K562 (cell line): ENCODE data around the gene PSMA8. TPM values are rescaled to one million over a fixed set of nuclear protein-coding genes. Genes with fewer than 3 reads are reported as not detected.

Experiments
- ATF1 ChIP-seq, 2 experiments: fragments of 450-650 bp in 1 of 2; IDR thresholded peaks; 2 replicates each; pipeline ENCODE4 v1.6.1; 2016; ENCODE audit warnings: missing compliant biosample characterization in 1 of 2, missing genetic modification characterization in 1 of 2
- EGR1 ChIP-seq: fragments of 450-650 bp; conservative IDR thresholded peaks from 2 replicates; pipeline ENCODE4 v1.6.1; 2017; ENCODE audit warnings: mild to moderate bottlenecking
- ELF2 ChIP-seq: fragments of 250-450 bp; sonication (Bioruptor Pico); IDR thresholded peaks from 2 replicates; pipeline ENCODE4 v1.5.0; 2021; ENCODE audit warnings: mild to moderate bottlenecking
- ELK3 ChIP-seq: fragments of 450-650 bp; formaldehyde crosslinking; IDR thresholded peaks from 2 replicates; pipeline ENCODE4 v1.4.0; 2020; ENCODE audit warnings: mild to moderate bottlenecking
- FOSL1 ChIP-seq: fragments of 200-800 bp; sonication (Bioruptor generic); conservative IDR thresholded peaks from 2 replicates; pipeline ENCODE4 v1.6.1; 2016; ENCODE audit warnings: missing genetic modification characterization, missing compliant biosample characterization
- FOXK2 ChIP-seq, 2 experiments: fragments of 450-650 bp; IDR thresholded peaks in 1 of 2; conservative IDR thresholded peaks in 1 of 2; 2 replicates each; pipeline ENCODE4 v1.6.1; 2016; ENCODE audit warnings: low read depth in 2 of 2, mild to moderate bottlenecking in 1 of 2
- HLTF ChIP-seq: fragments of 450-650 bp; IDR thresholded peaks from 2 replicates; pipeline ENCODE4 v1.6.1; 2016
- HNRNPLL ChIP-seq: fragments of 200-400 bp; formaldehyde crosslinking; IDR thresholded peaks from 2 replicates; pipeline ENCODE4 v1.6.1; 2017; ENCODE audit warnings: low read length, low read depth, mild to moderate bottlenecking; ENCODE audit not compliant: poor library complexity, severe bottlenecking
- NCOR1 ChIP-seq: fragments of 450-650 bp; IDR thresholded peaks from 2 replicates; pipeline ENCODE4 v1.6.1; 2016; ENCODE audit warnings: mild to moderate bottlenecking, moderate library complexity
- RCOR1 ChIP-seq, 2 experiments: IDR thresholded peaks; 2 replicates each; pipeline ENCODE4 v1.6.1; 2012; ENCODE audit warnings: low read depth in 2 of 2, low read length in 2 of 2, borderline replicate concordance in 1 of 2, improper control_type of control experiment in 1 of 2
- SLC30A9 ChIP-seq: fragments of 250-450 bp; sonication (Bioruptor Pico); IDR thresholded peaks from 2 replicates; pipeline ENCODE4 v1.8.0; 2022; ENCODE audit warnings: mild to moderate bottlenecking, moderate library complexity
- SMARCC2 ChIP-seq: fragments of 450-650 bp; IDR thresholded peaks from 2 replicates; pipeline ENCODE4 v1.6.1; 2017; ENCODE audit warnings: antibody characterized with exemption, moderate library complexity, mild to moderate bottlenecking, low read depth
- SPI1 ChIP-seq: IDR thresholded peaks from 2 replicates; pipeline ENCODE4 v1.6.1; 2011; ENCODE audit warnings: low read depth, low read length, control low read depth, borderline replicate concordance
- TARDBP ChIP-seq: fragments of 450-650 bp; IDR thresholded peaks from 2 replicates; pipeline ENCODE4 v1.6.1; 2016
- THRA ChIP-seq: fragments of 450-650 bp; IDR thresholded peaks from 2 replicates; pipeline ENCODE4 v1.6.1; 2017; ENCODE audit warnings: mild to moderate bottlenecking, moderate library complexity
- TSHZ1 ChIP-seq: fragments of 250-450 bp; sonication (Bioruptor Pico); IDR thresholded peaks from 2 replicates; pipeline ENCODE4 v1.4.0; 2020; ENCODE audit warnings: mild to moderate bottlenecking, moderate library complexity
- ZKSCAN8 ChIP-seq: fragments of 200-800 bp; sonication (Bioruptor generic); IDR thresholded peaks from 2 replicates; pipeline ENCODE4 v1.6.1; 2016; ENCODE audit warnings: missing genetic modification characterization, missing compliant biosample characterization
- ZNF280B ChIP-seq: fragments of 250-450 bp; sonication (Bioruptor Pico); IDR thresholded peaks from 2 replicates; pipeline ENCODE4 v1.5.1; 2021; ENCODE audit warnings: mild to moderate bottlenecking
- ZNF408 ChIP-seq: fragments of 250-450 bp; sonication (Bioruptor Pico); IDR thresholded peaks from 2 replicates; pipeline ENCODE4 v1.4.0; 2020; ENCODE audit warnings: low read depth, mild to moderate bottlenecking, moderate library complexity
- polyA plus RNA-seq, 8 experiments: library from polyadenylated mRNA; depleted of rRNA in 4 of 8; stranded (reverse) in 5 of 8; unstranded in 3 of 8; fragments of >200 nt; fragmentation: Nextera tagmentation in 2 of 8; fragmentation: Illumina TruSeq in 1 of 8; extraction: Ambion mirVana in 2 of 8; extraction: Trizol in 1 of 8; gene quantifications; 2 replicates each; pipeline versions ENCODE4 v1.2.1 to v1.2.3, GENCODE V29; 2011 to 2014; ENCODE audit warnings: inconsistent platforms in 1 of 8, missing spikeins in 1 of 8
- total RNA-seq, 7 experiments: library from RNA; depleted of rRNA in 6 of 7; stranded (reverse); fragments of >200 nt in 6 of 7; fragmentation: Illumina TruSeq in 2 of 7; extraction: Trizol in 2 of 7; gene quantifications; 2 replicates each; pipeline versions ENCODE4 v1.2.1 to v1.2.3, GENCODE V29; 2011 to 2021; ENCODE audit warnings: low replicate concordance in 1 of 7

PSMA8 gene
- total and polyA plus RNA-seq, 9 of the 15 experiments (the other 6 are each of a cell fraction or from before 2014, with no cell fraction given), result not detected

DNA sequence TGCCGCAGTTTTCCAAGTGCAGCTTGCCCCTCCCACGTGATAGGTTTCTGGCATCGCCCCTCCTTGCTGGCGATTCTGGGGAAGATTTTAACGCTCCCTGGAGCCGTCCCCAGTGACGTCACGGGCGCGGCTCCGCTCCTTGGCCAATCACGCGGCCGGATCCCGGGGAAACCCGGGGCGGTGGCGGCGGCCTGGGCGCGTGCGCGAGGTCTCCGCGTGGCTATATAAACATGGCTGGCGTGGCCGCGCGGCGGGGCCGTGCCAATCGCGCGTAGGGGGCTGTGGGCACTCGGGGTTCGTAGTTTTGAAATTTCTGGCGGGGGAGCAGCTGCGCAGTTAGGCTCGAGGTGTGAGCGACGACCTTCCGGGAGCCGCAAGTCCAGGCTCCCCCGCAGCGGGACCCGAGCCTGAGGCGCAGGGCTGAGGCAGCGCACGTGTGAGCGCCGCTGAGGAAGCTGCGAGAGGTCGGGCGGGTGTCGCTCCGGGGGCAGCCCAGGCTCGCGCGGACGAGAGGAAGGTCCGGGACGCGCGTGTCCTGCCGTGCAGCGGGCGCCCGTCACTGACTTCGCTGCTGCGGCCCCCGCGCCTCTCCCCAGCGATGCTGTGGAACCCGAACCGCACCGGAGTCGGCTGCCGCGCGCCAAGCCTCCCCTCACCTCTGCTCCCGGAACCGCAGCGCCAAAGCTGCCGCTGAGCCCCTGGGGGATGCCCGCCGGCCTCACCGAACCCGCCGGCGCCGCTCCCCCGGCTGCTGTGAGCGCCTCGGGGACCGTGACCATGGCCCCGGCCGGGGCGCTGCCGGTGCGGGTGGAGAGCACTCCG, 92.8 kb downstream of the PSMA8 start, which contains the start of gene TAF4B (continued):
- TF ChIP-seq EGR1 (peak; percentile 47), ZNF280B (CRISPR knock-in tag) (no peak), ATF1 (CRISPR knock-in tag; IDR thresholded peaks at IDR 0.05) (peak; percentile 77), ATF1 (tag; IDR thresholded peaks at IDR 0.05) (peak; percentile 99), ZKSCAN8 (CRISPR knock-in tag) (no peak), TSHZ1 (CRISPR knock-in tag) (no peak), SLC30A9 (CRISPR knock-in tag) (no peak), SMARCC2 (no peak), FOXK2 (conservative IDR thresholded peaks at IDR 0.05 in 1 of 2, IDR thresholded peaks at IDR 0.05 in 1 of 2; ENCODE audit: low read depth in 2 of 2) (peak; percentile 99 to 100), ELK3 (CRISPR knock-in tag) (no peak), SPI1 (no peak), ZNF408 (CRISPR knock-in tag) (no peak), TARDBP (0 out of 2 replicates have a peak, but pooled peaks have one; percentile 47), HLTF (peak; percentile 65; the same call in 1 of the 2 replicates), HNRNPLL (peak; percentile 32), RCOR1 (IDR thresholded peaks at IDR 0.05; ENCODE audit: borderline replicate concordance in 1 of 2, low read depth in 2 of 2, low read length in 2 of 2) (peak; percentile 1 to 79; a peak in 3 of 4 replicates), ELF2 (CRISPR knock-in tag) (no peak), NCOR1 (no peak), THRA (no peak), FOSL1 (tag) (peak; percentile 34; the same call in 1 of the 2 replicates)
